Hepatocyte (in vitro differentiated cells): ENCODE measurements around the gene ABCF2. TPM values are rescaled to one million over a fixed set of nuclear protein-coding genes. Genes with fewer than 3 reads are reported as not detected.

ENCODE experiments used
- DNase-seq: peaks from one replicate; pipeline ENCODE4 v3.0.0-alpha.2; 2016; ENCODE audit warnings: low spot score
- H2AFZ ChIP-seq: fragments of 200-600 bp; sonication (generic); 2 replicates; pipeline ENCODE4 v1.6.0; 2016; ENCODE audit warnings: antibody characterized with exemption, mild to moderate bottlenecking
- H3K27ac ChIP-seq: fragments of 200-600 bp; sonication (generic); 2 replicates; pipeline ENCODE4 v1.5.1; 2016; ENCODE audit warnings: mild to moderate bottlenecking
- H3K27me3 ChIP-seq: fragments of 200-600 bp; sonication (generic); 2 replicates; pipeline ENCODE4 v1.6.1; 2016
- H3K36me3 ChIP-seq: fragments of 200-600 bp; sonication (generic); replicated peaks from 2 replicates; pipeline ENCODE4 v1.5.1; 2016; ENCODE audit warnings: low read depth; ENCODE audit not compliant: insufficient read depth
- H3K4me1 ChIP-seq: fragments of 200-600 bp; sonication (generic); 2 replicates; pipeline ENCODE4 v1.5.1; 2016; ENCODE audit warnings: mild to moderate bottlenecking, moderate library complexity; ENCODE audit not compliant: insufficient read depth
- H3K4me2 ChIP-seq: fragments of 200-600 bp; sonication (generic); 2 replicates; pipeline ENCODE4 v1.6.0; 2016
- H3K4me3 ChIP-seq: fragments of 200-600 bp; sonication (generic); 2 replicates; pipeline ENCODE4 v1.5.1; 2016; ENCODE audit warnings: mild to moderate bottlenecking
- H3K79me2 ChIP-seq: fragments of 200-600 bp; sonication (generic); 2 replicates; pipeline ENCODE4 v1.6.0; 2017; ENCODE audit warnings: mild to moderate bottlenecking
- H3K9me2 ChIP-seq: fragments of 200-600 bp; sonication (generic); replicated peaks from 2 replicates; pipeline ENCODE4 v1.6.0; 2017; ENCODE audit warnings: mild to moderate bottlenecking; ENCODE audit not compliant: insufficient read depth
- H3K9me3 ChIP-seq: fragments of 200-600 bp; sonication (generic); 2 replicates; pipeline ENCODE4 v1.5.1; 2016; ENCODE audit warnings: low read depth, mild to moderate bottlenecking
- H4K20me1 ChIP-seq: fragments of 200-600 bp; sonication (generic); 2 replicates; pipeline ENCODE4 v1.6.0; 2016; ENCODE audit warnings: mild to moderate bottlenecking; ENCODE audit not compliant: insufficient read depth, poor library complexity, severe bottlenecking
- CTCF ChIP-seq: fragments of 200-600 bp; sonication (generic); IDR thresholded peaks from 2 replicates; pipeline ENCODE4 v1.5.1; 2016; ENCODE audit warnings: antibody characterized with exemption, mild to moderate bottlenecking; ENCODE audit not compliant: poor library complexity
- EZH2 ChIP-seq: fragments of 200-600 bp; sonication (generic); IDR thresholded peaks from 2 replicates; pipeline ENCODE4 v1.6.1; 2016; ENCODE audit warnings: antibody characterized with exemption, mild to moderate bottlenecking, borderline replicate concordance
- EZH2phosphoT487 ChIP-seq: fragments of 200-600 bp; sonication (generic); IDR thresholded peaks from one replicate; pipeline ENCODE4 v1.6.1; 2018; ENCODE audit warnings: antibody characterized with exemption, mild to moderate bottlenecking, low read depth, moderate library complexity; ENCODE audit not compliant: unreplicated experiment, severe bottlenecking
- WGBS: methylation state at CpG from one replicate; pipeline ENCODE4 v1.1.6; 2016; ENCODE audit warnings: low lambda C conversion rate; ENCODE audit errors: missing lambda C conversion rate; 5-methylcytosine and 5-hydroxymethylcytosine counted together
- polyA plus RNA-seq: library from polyadenylated mRNA; unstranded; fragments of >200 nt; fragmentation: Nextera tagmentation; extraction: Ambion mirVana; gene quantifications from 2 replicates; pipeline ENCODE4 v1.2.1, GENCODE V29; 2016
- total RNA-seq: library from RNA; depleted of rRNA; stranded (reverse); fragments of >200 nt; gene quantifications from 2 replicates; pipeline ENCODE4 v1.2.3, GENCODE V29; 2014

Gene ABCF2
- total and polyA plus RNA-seq, 2 experiments from 2014 or later, result 25.6 to 35.3 TPM

- peaks cover 11% of the 10 kb centered on the region for H4K20me1 ChIP-seq
- H3K27ac ChIP-seq, result peak overlapping the region; percentile 99
- H3K4me1 ChIP-seq, result peaks cover 63% of the 10 kb centered on the region
- H3K9me3 ChIP-seq, result no peaks in the 10 kb centered on the region
- TF ChIP-seq EZH2phosphoT487 (no peak), EZH2 (no peak), CTCF (no peak)
- peak; percentile 85 for DNase-seq
- 11% methylated on average over 3 of the region's 5 CpGs for WGBS
- H3K4me3 ChIP-seq, result peak overlapping the region; percentile 87
- H2AFZ ChIP-seq, result peak overlapping the region; percentile 70
- H3K4me2 ChIP-seq, result peak overlapping the region; percentile 93
- H3K36me3 ChIP-seq, result no peaks in the 10 kb centered on the region
- no peaks in the 10 kb centered on the region for H3K27me3 ChIP-seq
- H3K79me2 ChIP-seq, result peaks cover 41% of the 10 kb centered on the region
- no peaks in the 10 kb centered on the region for H3K9me2 ChIP-seq
Observed at GRCh38 chr7:151249732-151250072, 22.7 kb upstream of the ABCF2 start.

GRCh38 chr7:151249034-151249731, 22.2 kb upstream of the ABCF2 start:
- H3K9me2 ChIP-seq, result no peaks in the 10 kb centered on the region
- peaks cover 44% of the 10 kb centered on the region for H3K79me2 ChIP-seq
- H3K4me1 ChIP-seq, result peaks cover 66% of the 10 kb centered on the region
- H3K27me3 ChIP-seq, result no peaks in the 10 kb centered on the region
- H4K20me1 ChIP-seq, result peaks cover 11% of the 10 kb centered on the region
- no peak for TF ChIP-seq EZH2phosphoT487
- TF ChIP-seq EZH2, result no peak
- TF ChIP-seq CTCF, result no peak
- peak overlapping the region; percentile 93 for H3K4me2 ChIP-seq
- H2AFZ ChIP-seq, result peak overlapping the region; percentile 70
- H3K36me3 ChIP-seq, result no peaks in the 10 kb centered on the region
- H3K4me3 ChIP-seq, result peak overlapping the region; percentile 87
- peak overlapping the region; percentile 99 for H3K27ac ChIP-seq
- DNase-seq, result peak; percentile 83
- H3K9me3 ChIP-seq, result no peaks in the 10 kb centered on the region
- WGBS, result 2% methylated on average over 36 of the region's 45 CpGs

- H3K36me3 ChIP-seq, result no peaks in the 10 kb centered on the region
- H2AFZ ChIP-seq, result peak within 1 kb of the TSS; percentile 70
- no peak for TF ChIP-seq EZH2
- no peak for TF ChIP-seq CTCF
- TF ChIP-seq EZH2phosphoT487, result no peak
- peaks cover 15% of the 10 kb centered on the region for H4K20me1 ChIP-seq
- peak within 1 kb of the TSS; percentile 99 for H3K27ac ChIP-seq
- H3K4me3 ChIP-seq, result peak within 1 kb of the TSS; percentile 87
- no peaks in the 10 kb centered on the region for H3K27me3 ChIP-seq
- peaks cover 66% of the 10 kb centered on the region for H3K4me1 ChIP-seq
- no peaks in the 10 kb centered on the region for H3K9me3 ChIP-seq
- H3K4me2 ChIP-seq, result peak within 1 kb of the TSS; percentile 93
- under 1% methylated on average over 37 of the region's 71 CpGs for WGBS
- peaks cover 44% of the 10 kb centered on the region for H3K79me2 ChIP-seq
- H3K9me2 ChIP-seq, result no peaks in the 10 kb centered on the region
- DNase-seq, result peak; percentile 88
Observed at GRCh38 chr7:151248346-151249033, 21.5 kb upstream of the ABCF2 start, which contains the start of gene SMARCD3. Gene SMARCD3 (minus strand): TSS chr7:151248694. CDS start chr7:151248562, 132 bp downstream.
